ENCODE data around the gene RAX2.

The RAX2 gene

GRCh38 chr19:3800996-3801395 is 29.0 kb upstream of the RAX2 start:
- DNase-seq = no peak

GRCh38 chr19:3798137-3798536 is 26.1 kb upstream of the RAX2 start:
- peak; percentile 47 for DNase-seq

- DNase-seq = no peak
Observed at GRCh38 chr19:3796358-3796757, 24.3 kb upstream of the RAX2 start.

GRCh38 chr19:3793799-3794198 is 21.8 kb upstream of the RAX2 start:
- no peak for DNase-seq

- DNase-seq = no peak
Observed at GRCh38 chr19:3792114-3792513, 20.1 kb upstream of the RAX2 start.

- no peak for DNase-seq
Observed at GRCh38 chr19:3790941-3791340, 18.9 kb upstream of the RAX2 start.

- DNase-seq = no peak
Observed at GRCh38 chr19:3790209-3790734, 18.2 kb upstream of the RAX2 start.

GRCh38 chr19:3788996-3789778 is 17.2 kb upstream of the RAX2 start:
- DNase-seq = no peak

GRCh38 chr19:3785938-3786824 is 14.2 kb upstream of the RAX2 start, which contains the start of gene MATK:
MATK (minus strand) TSS chr19:3786381; CDS start chr19:3785135, 1,246 bp downstream.
- no peak for DNase-seq

GRCh38 chr19:3785451-3785937 is 13.5 kb upstream of the RAX2 start:
- DNase-seq = peak; percentile 12

GRCh38 chr19:3784607-3785450 is 12.8 kb upstream of the RAX2 start:
- DNase-seq = no peak

- DNase-seq = peak; percentile 32
Observed at GRCh38 chr19:3783660-3784584, 11.9 kb upstream of the RAX2 start.

GRCh38 chr19:3782903-3783302 is 10.9 kb upstream of the RAX2 start:
- no peak for DNase-seq

- DNase-seq = no peak
Observed at GRCh38 chr19:3782330-3782729, 10.3 kb upstream of the RAX2 start.

- no peak for DNase-seq
Observed at GRCh38 chr19:3781603-3782002, 9.6 kb upstream of the RAX2 start.

GRCh38 chr19:3780786-3781304 is 8.8 kb upstream of the RAX2 start:
- DNase-seq = no peak

- no peak for DNase-seq
Observed at GRCh38 chr19:3778899-3779723, 7.1 kb upstream of the RAX2 start.

- no peak for DNase-seq
Observed at GRCh38 chr19:3778104-3778867, 6.3 kb upstream of the RAX2 start.

GRCh38 chr19:3776479-3777040 is 4.5 kb upstream of the RAX2 start:
- DNase-seq = no peak
